GM21447 (cell line): ENCODE measurements around the gene IDH3A.

Source experiments
- ATAC-seq: cut with Tn5 transposase; IDR thresholded peaks from one replicate; pipeline ENCODE4 v1.9.1; 2021; ENCODE audit not compliant: unreplicated experiment

IDH3A gene

GRCh38 chr15:78216276-78217104 lies 67.3 kb downstream of the IDH3A start:
- no peak for ATAC-seq

- ATAC-seq, result no peak
Measured at GRCh38 chr15:78220713-78221112, 71.6 kb downstream of the IDH3A start.
